NK-92 (cell line): ENCODE measurements around the gene AGBL4.

Experiments used
- DNase-seq: peaks from one replicate; lab custom pipeline; 2025; ENCODE audit not compliant: unreplicated experiment; lab: John Stamatoyannopoulos, UW

AGBL4 gene

GRCh38 chr1:48506870-48507269 lies 1516.9 kb downstream of the AGBL4 start:
- no peak for DNase-seq

GRCh38 chr1:48500541-48501450 lies 1523.0 kb downstream of the AGBL4 start:
- no peak for DNase-seq

DNA sequence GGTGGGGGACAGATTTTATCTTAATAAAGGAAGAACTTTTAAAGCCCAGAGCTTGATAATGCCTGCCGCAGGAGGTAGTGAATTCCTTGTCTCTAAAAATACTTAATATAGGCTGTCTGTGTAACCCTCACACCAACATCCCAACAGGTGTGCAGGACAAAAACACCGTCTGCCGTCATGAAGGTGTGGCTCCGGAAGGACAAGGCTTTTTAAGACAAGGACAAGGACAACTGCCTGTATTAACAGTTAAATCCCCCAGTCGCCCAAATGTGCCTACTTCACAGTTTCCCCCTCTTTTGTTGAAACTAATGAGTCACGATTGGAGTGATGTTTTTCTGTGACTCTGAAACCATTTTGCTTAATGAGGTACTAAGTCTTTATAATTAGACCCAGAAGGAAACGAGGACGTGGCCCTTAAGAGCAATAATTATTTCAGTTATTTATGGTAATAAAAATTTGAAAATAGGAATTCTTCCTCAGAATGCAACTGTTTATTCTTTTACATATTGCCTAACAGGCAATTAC lies 1524.5 kb downstream of the AGBL4 start:
- DNase-seq: no peak

DNA sequence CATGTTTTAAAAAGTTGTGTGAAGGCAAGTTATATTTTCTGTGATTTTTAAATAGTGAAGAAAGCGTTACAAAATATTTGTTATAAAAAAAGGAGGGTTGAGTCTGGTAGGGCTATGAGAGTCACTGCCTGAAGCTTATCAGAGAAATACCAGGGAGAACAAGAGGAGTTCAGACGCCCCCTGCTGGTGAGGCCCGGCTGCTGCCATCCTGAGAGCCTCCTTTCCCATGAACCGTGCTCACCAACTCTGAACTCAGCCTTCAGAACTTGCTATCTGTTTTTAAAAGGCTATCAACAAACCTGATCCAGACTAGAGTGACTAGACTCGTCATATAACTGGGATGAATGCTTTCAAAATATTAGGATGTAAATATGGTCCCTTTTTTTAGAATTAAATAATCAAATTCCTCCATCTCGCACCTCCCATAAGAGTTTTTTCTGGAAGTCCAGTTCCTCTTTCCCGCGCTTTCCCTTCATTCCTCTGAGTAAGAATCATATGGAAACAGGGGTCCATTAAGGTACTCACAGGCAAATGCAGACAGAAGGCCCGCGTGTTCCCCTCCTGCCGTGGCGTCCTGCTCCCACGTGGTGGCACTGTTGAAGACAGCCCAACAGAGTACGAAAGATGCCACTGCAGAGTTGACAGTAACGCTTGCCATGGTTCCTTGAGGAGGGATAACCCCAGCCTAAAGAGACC lies 1525.5 kb downstream of the AGBL4 start:
- DNase-seq: no peak

DNA sequence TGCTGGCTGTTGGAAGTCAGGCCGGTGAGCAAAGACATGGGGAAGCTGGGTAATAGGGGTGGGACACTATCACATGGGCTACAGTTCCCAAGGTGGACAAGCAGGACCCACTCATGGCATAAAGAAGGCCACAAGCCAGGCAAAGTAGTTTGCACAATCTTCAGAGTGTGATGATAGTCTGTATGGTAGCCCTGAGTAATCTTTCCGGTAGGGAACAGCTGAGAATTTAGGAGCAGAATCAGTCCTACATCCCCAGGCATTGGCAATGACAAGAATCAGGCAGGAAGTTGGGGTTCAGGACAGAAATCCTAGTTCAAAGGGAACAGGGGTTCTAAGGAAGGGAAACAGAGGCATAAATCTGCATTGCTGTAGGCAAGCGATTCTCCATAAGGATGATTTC lies 1527.8 kb downstream of the AGBL4 start:
- DNase-seq: no peak

GRCh38 chr1:48495166-48495565 lies 1528.6 kb downstream of the AGBL4 start:
- no peak for DNase-seq

- no peak for DNase-seq
Observed at GRCh38 chr1:48493970-48494769, 1529.6 kb downstream of the AGBL4 start.

DNA sequence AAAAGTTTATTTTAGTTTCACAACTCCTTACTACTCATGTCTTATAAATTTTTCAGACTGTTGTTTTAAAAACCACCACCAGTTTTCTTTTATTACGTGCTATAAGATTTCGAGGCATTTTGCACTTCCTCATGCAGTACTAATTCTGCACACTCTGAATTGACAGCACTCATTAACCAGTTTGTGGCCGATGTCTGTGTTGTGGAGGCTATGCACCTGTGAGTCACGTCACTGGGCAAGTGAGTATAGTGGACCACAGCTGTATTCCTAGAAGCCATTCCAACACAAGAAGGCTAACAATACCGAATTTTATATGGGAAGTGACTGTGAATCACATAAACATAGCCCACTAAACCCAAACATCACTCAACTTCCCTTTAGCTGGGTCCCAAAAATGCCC lies 1530.7 kb downstream of the AGBL4 start:
- DNase-seq: no peak

- no peak for DNase-seq
Observed at GRCh38 chr1:48492392-48492791, 1531.4 kb downstream of the AGBL4 start.

- DNase-seq: no peak
Observed at GRCh38 chr1:48488721-48489120, 1535.0 kb downstream of the AGBL4 start.
